HG03558 (cell line): Measurements from ENCODE around the gene PLEKHG5.
"Not testable (repeated sequence)": the region's sequence is repeated elsewhere in the genome, so short reads cannot be mapped to it uniquely, and the experiment has no call there.

Source experiments
- ATAC-seq: cut with Tn5 transposase; IDR thresholded peaks from one replicate; pipeline ENCODE4 v1.9.1; 2021; ENCODE audit warnings: moderate number of reproducible peaks; ENCODE audit not compliant: unreplicated experiment; ENCODE audit errors: extremely low read depth

The PLEKHG5 gene

DNA sequence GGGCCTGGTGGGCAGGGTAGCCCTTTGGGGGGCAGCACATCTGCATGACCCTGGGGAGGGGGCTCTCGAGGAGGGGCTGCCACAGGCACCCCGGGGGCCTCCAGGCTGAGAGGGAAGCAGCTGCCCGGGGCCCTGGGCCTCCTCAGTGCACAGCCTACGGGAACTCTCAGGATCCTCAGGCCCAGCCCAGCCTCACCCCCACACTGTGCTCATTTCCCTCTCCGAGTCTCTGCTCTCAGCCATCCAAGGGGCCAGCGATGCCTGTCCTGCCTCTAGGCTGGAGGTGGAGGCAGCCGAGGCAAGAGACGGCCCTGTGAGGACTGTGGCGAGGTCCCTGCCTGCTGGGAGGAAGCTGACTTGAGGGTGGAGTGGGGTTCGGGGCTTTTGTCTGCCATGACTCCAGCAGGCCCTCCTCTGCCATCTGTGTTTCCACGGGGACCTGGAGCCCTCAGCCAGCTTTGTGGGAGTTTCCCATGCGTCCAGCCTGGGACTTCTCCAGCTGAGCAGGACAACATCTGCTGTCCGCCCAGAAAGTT lies 7.2 kb upstream of the PLEKHG5 start:
- no peak for ATAC-seq

- no peak for ATAC-seq
These were observed 6.6 kb upstream of the PLEKHG5 start for GRCh38 chr1:6497867-6498575.

GRCh38 chr1:6497215-6497866 lies 5.9 kb upstream of the PLEKHG5 start:
- ATAC-seq = no peak

GRCh38 chr1:6496890-6497214 lies 5.4 kb upstream of the PLEKHG5 start:
- no peak for ATAC-seq

DNA sequence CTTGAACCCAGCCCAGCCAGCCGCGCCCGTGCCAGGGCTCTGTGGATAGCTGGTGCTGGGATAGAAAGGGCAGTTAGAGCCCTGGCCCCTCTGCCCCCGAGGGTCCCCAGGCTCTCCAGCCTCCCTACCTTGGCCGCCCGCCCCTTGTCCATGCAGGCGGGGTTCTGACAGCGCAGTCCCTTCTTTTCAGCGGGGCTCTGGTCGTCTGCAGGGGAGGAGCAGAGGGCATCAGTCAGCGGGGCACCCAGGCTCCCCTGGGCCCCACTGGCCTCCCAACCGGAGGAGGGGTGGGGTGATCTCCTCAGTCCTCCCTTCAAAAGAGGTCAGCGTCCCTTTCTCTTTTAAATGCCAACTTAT lies 4.9 kb upstream of the PLEKHG5 start:
- ATAC-seq = no peak

- no peak for ATAC-seq
These were observed 4.3 kb upstream of the PLEKHG5 start for GRCh38 chr1:6495540-6496364.

GRCh38 chr1:6495041-6495441 lies 3.6 kb upstream of the PLEKHG5 start:
- ATAC-seq = no peak

DNA sequence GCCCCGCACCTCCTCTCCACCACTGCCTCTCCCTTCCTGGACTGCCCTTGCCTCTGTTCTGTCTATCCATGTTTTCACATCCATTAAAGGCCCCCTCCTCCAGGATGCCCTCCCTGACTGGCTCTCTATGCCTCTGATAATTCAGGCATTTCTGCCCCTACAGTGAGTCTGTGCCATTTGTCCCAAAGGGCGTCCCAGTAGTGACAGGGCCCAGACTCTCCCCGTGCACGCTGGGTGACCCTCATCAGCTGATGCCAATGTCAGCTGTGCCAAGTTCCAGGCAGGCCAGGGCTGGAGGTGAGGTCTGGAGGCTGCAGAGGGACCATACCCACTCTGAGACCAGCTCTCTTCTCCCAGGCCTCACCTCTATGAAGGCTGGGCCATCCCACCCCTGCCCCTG lies 3.2 kb upstream of the PLEKHG5 start:
- no peak for ATAC-seq

DNA sequence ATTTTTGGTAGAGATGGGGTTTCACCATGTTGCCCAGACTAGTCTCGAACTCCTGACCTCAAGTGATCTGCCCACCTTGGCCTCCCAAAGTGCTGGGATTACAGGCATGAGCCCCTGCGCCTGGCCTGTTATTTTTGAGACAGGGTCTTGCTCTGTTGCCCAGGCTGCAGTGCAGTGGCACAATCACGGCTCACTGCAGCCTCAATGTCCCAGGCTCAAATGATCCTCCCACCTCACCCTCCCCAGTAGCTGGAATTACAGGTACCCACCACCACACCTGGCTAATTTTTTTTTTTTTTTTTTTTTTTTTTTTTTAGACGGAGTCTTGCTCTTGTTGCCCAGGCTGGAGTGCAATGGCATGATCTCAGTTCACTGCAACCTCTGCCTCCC lies 2.4 kb upstream of the PLEKHG5 start:
- not testable (repeated sequence) for ATAC-seq

DNA sequence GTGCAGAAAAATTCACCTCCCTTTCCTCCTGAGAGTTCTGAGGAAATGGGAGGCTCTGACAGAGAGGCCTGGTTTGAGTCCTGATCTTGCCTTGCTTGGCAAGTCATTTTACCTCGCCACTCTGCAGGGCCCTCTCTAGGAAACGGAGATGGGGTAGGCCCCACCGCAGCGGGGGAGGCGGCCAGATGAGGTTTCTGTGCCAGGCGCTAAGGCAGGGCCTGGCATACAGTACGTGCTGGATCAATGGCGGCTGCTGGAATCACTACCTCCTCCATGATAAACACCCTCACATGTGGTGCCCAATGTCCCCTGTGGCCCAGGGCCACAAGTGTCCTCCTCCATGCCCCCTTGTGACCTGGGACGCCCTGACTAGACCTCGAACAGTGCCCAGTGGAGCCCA lies 499 bp upstream of the PLEKHG5 start:
- ATAC-seq = no peak

GRCh38 chr1:6491081-6491449 lies 402 bp downstream of the PLEKHG5 start:
- ATAC-seq = no peak

DNA sequence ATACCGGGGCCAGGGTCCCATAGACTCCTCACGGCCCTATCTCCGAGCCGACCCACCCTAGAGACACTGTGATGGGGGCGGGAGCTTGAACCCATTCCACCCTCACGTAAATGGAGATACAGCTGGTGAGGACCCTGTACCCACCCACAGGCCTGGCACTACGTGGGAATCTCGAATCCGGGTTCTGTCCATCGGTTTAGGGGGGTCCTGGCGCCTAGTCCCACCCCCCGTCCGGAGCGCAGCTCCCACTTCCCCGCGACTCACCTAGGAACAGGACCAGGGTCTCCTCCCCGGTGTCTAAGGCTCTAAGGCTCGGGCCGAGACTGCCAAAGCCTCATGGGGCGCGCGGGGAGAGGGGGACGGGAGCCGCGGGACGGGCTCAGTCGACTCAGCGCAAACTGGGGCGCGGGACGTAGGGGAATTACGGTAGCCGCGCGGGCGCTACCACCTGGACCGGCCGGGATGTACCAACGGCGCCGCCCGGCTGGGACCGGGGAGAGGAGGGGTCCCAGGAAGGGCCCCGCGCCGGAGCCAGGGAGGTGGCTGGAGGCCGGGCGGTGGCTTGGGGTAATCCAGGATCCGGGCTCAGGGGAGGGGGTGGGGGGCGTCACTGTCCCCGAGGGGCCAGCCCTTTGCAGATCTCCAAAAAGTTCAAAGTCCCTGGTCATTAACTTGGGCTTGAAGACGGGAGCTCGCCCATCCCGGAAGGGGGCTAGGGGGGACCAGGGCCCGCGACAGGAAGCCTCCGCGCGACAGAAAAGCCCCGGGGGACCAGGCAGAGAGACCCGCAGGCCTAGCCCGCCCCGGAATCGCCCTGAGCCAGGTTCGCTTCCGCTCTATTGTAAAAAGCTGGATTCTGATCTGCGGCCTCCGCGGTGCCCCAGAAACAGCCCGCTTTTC lies 1.0 kb downstream of the PLEKHG5 start:
- ATAC-seq = no peak

DNA sequence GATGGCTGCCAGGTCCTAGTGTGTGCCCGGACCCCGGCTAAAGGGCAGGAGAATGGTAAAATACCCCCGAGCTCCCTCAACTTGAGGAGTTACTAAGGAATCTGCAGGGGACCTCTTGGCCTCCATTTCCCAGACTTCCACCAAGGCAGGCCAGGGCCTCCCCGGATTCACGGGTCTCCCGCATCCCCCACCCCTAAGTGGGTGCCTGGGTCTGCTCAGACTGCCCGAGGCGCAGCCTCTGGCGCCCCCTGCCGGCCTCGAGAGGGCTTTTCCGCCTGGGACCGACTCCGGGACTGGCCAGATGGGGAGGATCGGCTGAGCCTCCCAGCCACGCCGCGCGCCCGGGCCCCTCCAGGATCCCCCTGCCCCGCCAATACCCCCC lies 1.7 kb downstream of the PLEKHG5 start:
- ATAC-seq = no peak

GRCh38 chr1:6489383-6489765 lies 2.1 kb downstream of the PLEKHG5 start:
- ATAC-seq = no peak

DNA sequence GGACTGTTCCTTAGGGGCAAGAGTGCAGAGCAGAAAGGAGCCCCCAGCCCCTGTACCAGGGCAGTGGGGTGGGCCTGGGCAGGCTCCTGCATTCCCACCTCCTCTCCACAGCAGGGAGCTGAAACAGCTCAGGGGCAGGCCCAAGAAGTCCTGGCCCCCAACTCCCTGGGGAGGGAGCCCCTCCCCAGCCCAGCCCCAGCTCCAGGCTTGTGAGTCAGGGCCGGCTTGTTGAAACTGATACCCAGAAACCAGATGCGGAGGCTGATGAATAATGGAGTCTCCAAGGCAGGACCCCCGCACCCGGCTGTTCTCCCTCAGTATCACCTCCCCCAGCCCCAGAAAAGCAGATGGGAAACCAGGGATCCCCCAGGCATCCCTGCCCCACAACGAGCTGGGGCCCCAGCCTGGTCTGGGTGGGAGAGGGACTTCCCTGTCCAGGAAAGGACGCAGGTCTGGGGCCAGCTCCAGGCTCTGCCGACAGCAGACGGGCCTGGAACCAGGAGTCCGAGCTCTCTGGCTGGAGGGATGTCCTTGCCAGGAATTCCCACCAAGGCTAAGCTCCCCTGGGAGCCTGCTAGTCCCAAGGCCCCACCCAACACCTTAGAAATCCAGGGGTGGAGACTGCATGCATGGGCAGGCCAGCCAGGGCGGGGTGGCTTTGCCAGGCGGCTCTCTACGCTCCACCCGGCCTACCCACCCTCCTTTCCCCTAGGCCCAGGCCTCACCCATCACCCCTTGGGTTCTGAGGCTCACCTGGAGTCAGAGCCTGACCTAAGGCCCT lies 2.7 kb downstream of the PLEKHG5 start:
- ATAC-seq = no peak

DNA sequence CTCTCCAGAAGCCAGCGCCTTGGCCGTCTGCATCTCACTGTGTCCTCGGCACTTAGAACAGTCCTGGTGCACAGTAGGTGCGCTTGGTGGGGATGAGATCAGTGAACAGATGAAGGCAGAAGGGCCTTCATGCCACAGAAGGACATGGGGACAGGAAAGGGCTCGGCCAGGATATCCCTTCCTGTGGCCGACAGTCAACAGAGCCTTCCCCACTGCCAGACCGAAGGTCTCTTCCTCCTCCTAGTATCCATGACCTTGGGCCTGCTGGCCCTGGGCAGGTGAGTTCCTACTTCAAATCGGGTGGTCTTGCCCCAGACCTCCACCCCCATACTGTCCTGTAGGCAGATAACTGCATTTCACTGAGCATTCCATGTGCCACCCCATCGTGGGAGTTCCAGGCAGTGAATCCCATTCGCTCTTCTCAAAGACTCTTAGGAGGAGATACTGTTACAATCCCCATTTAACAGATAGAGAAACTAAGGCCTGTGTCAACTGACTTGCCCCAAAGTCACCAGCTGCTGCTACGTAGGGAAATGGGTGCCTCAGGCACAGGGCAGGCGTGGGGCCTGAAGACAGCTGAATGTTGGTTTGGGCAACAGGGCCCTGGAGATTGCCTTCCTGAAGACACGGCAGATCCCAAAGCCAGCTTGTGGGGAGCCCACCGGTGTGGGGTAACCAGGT lies 3.5 kb downstream of the PLEKHG5 start:
- no peak for ATAC-seq

DNA sequence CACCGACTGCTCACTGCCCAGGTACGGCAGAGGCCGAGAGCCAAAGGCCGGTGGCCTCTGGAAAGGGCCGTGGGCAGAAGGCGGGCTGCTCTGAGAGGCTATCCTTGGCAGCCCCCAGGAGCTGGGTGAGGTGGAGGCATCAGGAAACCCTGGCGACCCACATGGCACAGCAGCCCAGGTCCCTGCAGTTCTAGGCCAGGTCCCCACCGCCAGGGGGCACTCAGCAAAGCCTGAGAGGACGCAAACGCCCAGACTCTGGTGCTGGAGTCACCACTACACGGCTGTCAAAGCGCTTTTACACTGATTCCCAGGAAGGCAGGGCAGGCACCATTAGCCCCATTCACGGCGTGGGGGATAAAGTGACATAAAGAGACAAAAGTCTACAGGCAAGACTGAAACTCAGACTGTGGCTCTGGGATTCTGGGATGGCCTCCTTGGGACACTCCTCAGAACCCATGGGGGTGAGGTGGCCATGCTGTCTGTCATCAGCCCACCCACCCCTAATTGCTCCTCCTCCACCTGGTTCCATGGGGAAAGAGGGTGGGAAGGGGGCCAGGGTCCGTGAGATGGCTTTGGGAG lies 4.9 kb downstream of the PLEKHG5 start:
- no peak for ATAC-seq

DNA sequence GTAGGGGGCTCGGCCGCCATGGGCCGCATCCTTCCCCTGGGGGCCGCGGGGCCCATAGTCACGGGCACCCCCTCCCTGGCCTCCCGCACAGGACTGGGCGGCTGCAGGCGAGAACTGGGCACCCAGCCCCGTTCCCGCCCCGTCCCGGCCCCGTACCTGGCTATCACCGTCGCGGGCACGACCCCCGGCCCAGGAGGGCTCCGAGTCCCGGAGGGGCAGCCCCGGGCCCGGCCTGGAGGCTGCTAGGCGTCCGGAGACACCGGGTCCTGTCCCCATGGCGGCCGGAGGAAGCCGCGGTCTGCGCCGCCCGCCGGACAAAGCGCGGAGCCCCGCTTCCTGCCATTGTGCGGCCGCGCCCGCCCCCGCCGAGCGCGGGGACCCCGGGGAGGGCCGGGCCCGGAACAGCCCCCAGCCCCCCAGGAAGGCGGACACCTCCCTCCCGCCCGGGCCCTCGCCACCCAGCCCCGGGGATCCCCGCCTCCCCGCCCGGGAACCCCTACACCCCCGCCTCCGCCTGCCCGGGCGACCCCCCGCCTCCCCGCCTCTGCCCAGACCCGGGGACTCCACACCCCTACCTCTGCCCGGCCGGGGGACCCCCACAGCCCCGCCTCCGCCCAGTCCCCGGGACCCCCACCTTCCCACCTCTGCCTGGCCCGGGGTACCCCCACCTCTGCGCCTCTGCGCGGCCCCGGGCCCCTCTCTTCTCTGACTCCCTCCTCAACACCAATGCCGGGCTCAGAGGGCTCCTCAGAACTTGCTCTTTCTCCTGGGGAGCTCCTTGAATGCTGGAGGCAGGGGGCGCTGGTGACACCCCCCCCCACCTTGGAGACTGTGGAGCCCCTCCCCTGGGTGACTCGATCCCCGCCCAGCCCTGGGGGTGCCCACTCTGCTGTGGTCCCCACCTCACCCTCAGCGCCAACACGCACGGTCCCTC lies 6.0 kb downstream of the PLEKHG5 start:
- no peak for ATAC-seq
